C4-2B (cell line): ENCODE data around the gene NR5A2.

ENCODE experiments used
- H3K27ac ChIP-seq: fragments of 450-650 bp; 2 replicates; pipeline ENCODE4 v1.5.1; 2017
- ZFX ChIP-seq: fragments of 450-650 bp; IDR thresholded peaks from 2 replicates; pipeline ENCODE4 v1.6.1; 2017
- TF ChIP-seq, protein P1 (sequence below): fragments of 450-650 bp; conservative IDR thresholded peaks from 2 replicates; pipeline ENCODE4 v1.5.1; 2017; ENCODE audit warnings: mild to moderate bottlenecking

Gene NR5A2

DNA sequence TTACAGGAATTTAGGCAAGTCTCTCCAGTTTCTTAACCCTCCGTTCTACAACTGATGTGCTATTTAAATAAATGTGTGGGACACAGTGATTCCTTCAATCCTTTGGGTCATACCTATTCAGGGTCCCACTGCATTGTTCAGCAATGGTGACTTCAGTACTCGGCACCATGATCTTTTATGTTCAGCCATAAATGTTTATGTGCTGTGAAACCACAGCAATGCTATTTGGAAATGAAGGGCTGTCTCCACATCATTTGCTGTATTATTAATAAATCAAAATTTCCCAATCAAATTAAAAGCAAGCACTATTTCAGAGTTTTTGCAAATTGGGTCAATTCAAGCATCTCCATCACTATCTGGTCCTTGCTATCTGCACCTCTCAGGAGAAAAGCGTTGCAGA lies 84.8 kb downstream of the NR5A2 start:
- TF ChIP-seq ZFX, result no peak
- TF ChIP-seq, protein P1, sequence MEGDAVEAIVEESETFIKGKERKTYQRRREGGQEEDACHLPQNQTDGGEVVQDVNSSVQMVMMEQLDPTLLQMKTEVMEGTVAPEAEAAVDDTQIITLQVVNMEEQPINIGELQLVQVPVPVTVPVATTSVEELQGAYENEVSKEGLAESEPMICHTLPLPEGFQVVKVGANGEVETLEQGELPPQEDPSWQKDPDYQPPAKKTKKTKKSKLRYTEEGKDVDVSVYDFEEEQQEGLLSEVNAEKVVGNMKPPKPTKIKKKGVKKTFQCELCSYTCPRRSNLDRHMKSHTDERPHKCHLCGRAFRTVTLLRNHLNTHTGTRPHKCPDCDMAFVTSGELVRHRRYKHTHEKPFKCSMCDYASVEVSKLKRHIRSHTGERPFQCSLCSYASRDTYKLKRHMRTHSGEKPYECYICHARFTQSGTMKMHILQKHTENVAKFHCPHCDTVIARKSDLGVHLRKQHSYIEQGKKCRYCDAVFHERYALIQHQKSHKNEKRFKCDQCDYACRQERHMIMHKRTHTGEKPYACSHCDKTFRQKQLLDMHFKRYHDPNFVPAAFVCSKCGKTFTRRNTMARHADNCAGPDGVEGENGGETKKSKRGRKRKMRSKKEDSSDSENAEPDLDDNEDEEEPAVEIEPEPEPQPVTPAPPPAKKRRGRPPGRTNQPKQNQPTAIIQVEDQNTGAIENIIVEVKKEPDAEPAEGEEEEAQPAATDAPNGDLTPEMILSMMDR, result no peak
- H3K27ac ChIP-seq, result no peak overlapping the region

DNA sequence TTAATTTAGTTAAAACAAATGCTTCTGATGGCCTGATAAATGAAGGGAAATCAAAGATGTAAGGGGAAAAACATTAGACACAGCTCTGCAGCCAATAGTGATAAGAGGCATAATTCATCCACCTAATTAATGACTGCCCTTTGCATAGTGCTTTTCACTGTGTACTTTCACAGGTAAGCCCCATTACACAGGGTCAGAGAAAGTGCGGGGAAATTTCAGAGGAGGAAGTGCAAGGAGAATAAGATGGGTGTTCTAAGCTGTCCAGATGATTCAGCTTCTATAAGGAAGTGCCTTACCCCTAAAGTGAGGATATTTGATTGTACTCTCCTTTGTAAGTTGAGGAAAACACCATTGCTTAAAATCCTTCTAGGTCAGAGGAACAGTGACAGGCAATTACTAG lies 88.0 kb downstream of the NR5A2 start:
- TF ChIP-seq, protein P1, result no peak
- TF ChIP-seq ZFX, result no peak
- H3K27ac ChIP-seq, result no peak overlapping the region

DNA sequence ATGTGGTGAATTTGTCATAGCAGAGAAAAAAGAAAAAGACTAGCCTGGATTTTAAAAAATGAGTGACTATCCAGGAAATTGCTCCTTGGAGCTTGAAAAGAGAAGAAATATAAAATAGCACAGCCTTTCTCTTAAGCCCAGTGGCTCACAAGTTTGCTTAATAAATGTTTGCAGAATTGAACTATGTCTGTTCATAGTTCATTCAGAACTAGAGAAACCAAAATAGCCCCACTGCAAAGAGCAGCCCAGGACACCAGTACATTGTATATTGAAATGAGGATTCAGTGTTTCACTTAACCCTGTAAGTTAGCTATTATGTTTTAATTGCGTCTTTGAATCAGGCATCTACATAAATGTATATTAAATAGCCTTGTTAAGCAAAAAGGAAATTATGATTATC lies 88.8 kb downstream of the NR5A2 start:
- H3K27ac ChIP-seq, result no peak overlapping the region
- no peak for TF ChIP-seq ZFX

DNA sequence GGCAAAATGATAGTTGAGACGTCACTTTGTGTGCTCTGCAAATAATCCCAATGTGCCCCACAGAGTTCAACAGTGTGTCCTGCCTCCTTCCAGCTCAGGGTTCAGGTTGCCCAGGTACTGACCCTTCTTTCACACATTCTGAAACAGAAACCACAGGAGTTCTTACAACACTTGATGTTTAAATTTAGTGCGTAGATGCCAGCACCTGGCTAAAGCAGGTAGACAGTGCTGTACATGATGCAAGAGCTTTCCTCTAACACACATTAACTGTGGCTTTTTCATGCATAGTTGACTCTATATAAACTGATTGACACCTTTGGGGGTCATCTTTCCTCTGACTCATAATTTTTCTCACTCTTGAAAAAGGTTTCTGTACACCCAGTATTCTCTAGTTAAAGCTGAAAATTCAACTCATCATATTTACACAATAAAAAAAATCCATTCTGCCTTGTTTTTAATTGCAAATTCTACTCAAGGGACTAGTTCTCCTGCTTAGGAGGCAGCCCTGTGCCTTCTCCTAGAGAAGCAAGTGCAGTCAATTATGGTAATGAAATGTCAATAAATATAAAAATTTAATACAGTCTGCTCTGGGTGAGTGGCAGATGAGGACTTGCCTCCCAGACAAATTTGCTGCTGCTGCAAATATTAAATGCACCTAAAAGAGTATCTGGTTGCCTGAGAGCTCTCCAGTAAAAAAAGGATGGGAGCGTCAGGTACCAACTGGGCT lies 91.4 kb downstream of the NR5A2 start:
- no peak for TF ChIP-seq ZFX
- TF ChIP-seq, protein P1, result no peak
- H3K27ac ChIP-seq, result no peak overlapping the region

DNA sequence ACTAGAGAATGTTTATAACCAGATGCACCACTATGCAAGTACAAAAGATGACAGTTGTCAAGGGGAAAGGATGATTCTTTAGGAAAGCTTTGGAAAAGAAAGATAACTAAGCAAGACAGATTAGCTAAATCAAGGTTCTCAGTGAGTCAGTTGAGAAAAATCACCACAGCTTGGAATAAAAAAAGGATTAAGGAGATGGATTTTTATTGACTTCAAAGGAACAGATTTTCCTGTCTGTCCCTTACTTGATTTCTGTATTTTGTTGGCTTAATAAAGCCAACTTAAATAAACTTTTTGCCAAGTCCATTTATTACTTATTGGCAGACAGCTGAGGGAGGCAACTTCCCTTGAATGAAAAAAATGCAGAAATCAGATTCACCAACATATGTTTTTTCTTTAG lies 93.9 kb downstream of the NR5A2 start:
- no peak for TF ChIP-seq ZFX
- TF ChIP-seq, protein P1, result no peak
- H3K27ac ChIP-seq, result no peak overlapping the region

DNA sequence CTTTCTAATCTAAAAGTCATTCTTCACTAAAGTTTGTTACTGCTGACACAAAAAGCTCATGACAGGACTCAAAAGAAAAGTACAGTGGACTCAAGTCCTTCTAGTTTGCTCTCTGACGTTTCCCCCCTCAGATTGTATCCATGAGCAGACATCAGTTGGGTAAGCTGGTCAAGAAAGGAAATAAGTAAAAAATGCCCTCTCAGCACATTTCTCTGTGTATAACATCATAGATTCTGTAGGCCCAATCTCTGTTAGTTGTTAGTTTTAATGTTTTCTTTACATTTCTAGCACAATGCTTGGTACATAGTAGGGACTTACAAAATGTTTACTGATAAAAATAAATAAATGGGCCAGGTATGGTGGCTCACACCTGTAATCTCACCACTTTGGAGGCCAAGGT lies 96.8 kb downstream of the NR5A2 start:
- no peak overlapping the region for H3K27ac ChIP-seq
- no peak for TF ChIP-seq ZFX
- TF ChIP-seq, protein P1, result no peak

DNA sequence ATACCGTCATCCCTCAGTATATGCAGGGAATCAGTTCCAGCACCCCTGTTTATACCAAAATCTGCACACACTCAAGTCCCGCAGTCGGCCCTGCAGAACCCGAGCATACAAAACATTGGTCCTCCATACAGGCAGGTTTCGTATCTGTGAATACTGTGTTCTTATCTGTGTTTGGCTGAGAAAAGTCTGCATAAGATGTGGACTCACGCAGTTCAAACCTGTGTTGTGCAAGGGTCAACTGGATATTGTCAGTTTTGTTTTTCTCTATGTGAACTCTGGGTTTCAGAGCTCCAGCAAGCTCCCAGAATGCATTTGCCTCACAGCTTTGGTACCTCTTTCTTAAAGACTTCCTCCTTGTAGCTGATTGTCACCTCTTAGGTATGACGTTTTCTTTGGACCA lies 100.6 kb downstream of the NR5A2 start:
- H3K27ac ChIP-seq, result no peak overlapping the region
- TF ChIP-seq, protein P1, result no peak
- no peak for TF ChIP-seq ZFX
